Measurements from ENCODE around the gene ATG4B.

ATG4B gene

GRCh38 chr2:241689306-241689705 lies 51.8 kb downstream of the ATG4B start:
- Mint-ChIP-seq H3K4me1 (ENCODE audit: low read depth) (peaks cover 17% of the 10 kb centered on the region), H3K36me3 (ENCODE audit: low read depth) (peaks cover 22% of the 10 kb centered on the region), H3K4me3 (peak overlapping the region; percentile 61), H3K27ac (no peak overlapping the region), H3K9me3 (no peaks in the 10 kb centered on the region), H3K27me3 (ENCODE audit: low read depth) (no peaks in the 10 kb centered on the region)
- no peak for DNase-seq (ENCODE audit: low spot score)

GRCh38 chr2:241690202-241690717 lies 52.8 kb downstream of the ATG4B start:
- no peak overlapping the region for H3K27ac Mint-ChIP-seq

GRCh38 chr2:241692448-241692847 lies 55.0 kb downstream of the ATG4B start:
- H3K27ac Mint-ChIP-seq, result no peak overlapping the region
- H3K36me3 Mint-ChIP-seq (ENCODE audit: low read depth), result peaks cover 17% of the 10 kb centered on the region

More at GRCh38 chr2:241690202-241690717, 52.8 kb downstream of the ATG4B start:
- no peak for DNase-seq (ENCODE audit: low spot score)
- Mint-ChIP-seq H3K27me3 (ENCODE audit: low read depth) (no peaks in the 10 kb centered on the region), H3K4me3 (no peak overlapping the region), H3K9me3 (no peaks in the 10 kb centered on the region), H3K36me3 (ENCODE audit: low read depth) (peaks cover 15% of the 10 kb centered on the region), H3K4me1 (ENCODE audit: low read depth) (peaks cover 15% of the 10 kb centered on the region)

GRCh38 chr2:241695651-241696050 lies 58.2 kb downstream of the ATG4B start:
- DNase-seq (ENCODE audit: low spot score), result no peak
- H3K4me3 Mint-ChIP-seq, result no peak overlapping the region

More at GRCh38 chr2:241692448-241692847, 55.0 kb downstream of the ATG4B start:
- Mint-ChIP-seq H3K27me3 (ENCODE audit: low read depth) (no peaks in the 10 kb centered on the region), H3K9me3 (no peaks in the 10 kb centered on the region), H3K4me1 (ENCODE audit: low read depth) (peaks cover 8% of the 10 kb centered on the region), H3K4me3 (no peak overlapping the region)
- no peak for DNase-seq (ENCODE audit: low spot score)

GRCh38 chr2:241701149-241701398 lies 63.6 kb downstream of the ATG4B start:
- Mint-ChIP-seq H3K27me3 (ENCODE audit: low read depth) (no peaks in the 10 kb centered on the region), H3K9me3 (peaks cover 6% of the 10 kb centered on the region), H3K4me1 (ENCODE audit: low read depth) (peaks cover 9% of the 10 kb centered on the region), H3K36me3 (ENCODE audit: low read depth) (peaks cover 21% of the 10 kb centered on the region), H3K27ac (peak overlapping the region; percentile 95), H3K4me3 (peak overlapping the region; percentile 89)
- DNase-seq (ENCODE audit: low spot score), result no peak

More at GRCh38 chr2:241695651-241696050, 58.2 kb downstream of the ATG4B start:
- Mint-ChIP-seq H3K9me3 (no peaks in the 10 kb centered on the region), H3K36me3 (ENCODE audit: low read depth) (peaks cover 10% of the 10 kb centered on the region), H3K27ac (no peak overlapping the region), H3K27me3 (ENCODE audit: low read depth) (no peaks in the 10 kb centered on the region), H3K4me1 (ENCODE audit: low read depth) (no peaks in the 10 kb centered on the region)

GRCh38 chr2:241701399-241702154 lies 64.1 kb downstream of the ATG4B start, which contains the start of gene ING5:
ING5 (plus strand) TSS chr2:241702039; CDS start chr2:241702066, 27 bp downstream.
- no peaks in the 10 kb centered on the region for H3K27me3 Mint-ChIP-seq (ENCODE audit: low read depth)
- DNase-seq (ENCODE audit: low spot score), result peak; percentile 97
- peak within 1 kb of the TSS; percentile 89 for H3K4me3 Mint-ChIP-seq
- H3K27ac Mint-ChIP-seq, result peak within 1 kb of the TSS; percentile 95
- H3K4me1 Mint-ChIP-seq (ENCODE audit: low read depth), result peaks cover 9% of the 10 kb centered on the region
- peaks cover 10% of the 10 kb centered on the region for H3K9me3 Mint-ChIP-seq
- H3K36me3 Mint-ChIP-seq (ENCODE audit: low read depth), result peaks cover 24% of the 10 kb centered on the region

GRCh38 chr2:241702155-241703031 lies 64.9 kb downstream of the ATG4B start:
- peak; percentile 87 for DNase-seq (ENCODE audit: low spot score)
- H3K27me3 Mint-ChIP-seq (ENCODE audit: low read depth), result no peaks in the 10 kb centered on the region
- peaks cover 9% of the 10 kb centered on the region for H3K4me1 Mint-ChIP-seq (ENCODE audit: low read depth)
- H3K36me3 Mint-ChIP-seq (ENCODE audit: low read depth), result peaks cover 32% of the 10 kb centered on the region
- H3K9me3 Mint-ChIP-seq, result peaks cover 13% of the 10 kb centered on the region
- H3K4me3 Mint-ChIP-seq, result peak overlapping the region; percentile 87
- H3K27ac Mint-ChIP-seq, result peak overlapping the region; percentile 71

GRCh38 chr2:241703032-241703604 lies 65.6 kb downstream of the ATG4B start:
- no peak for DNase-seq (ENCODE audit: low spot score)
- H3K4me3 Mint-ChIP-seq, result peak overlapping the region; percentile 87
- peak overlapping the region; percentile 71 for H3K27ac Mint-ChIP-seq
- H3K9me3 Mint-ChIP-seq, result peaks cover 13% of the 10 kb centered on the region
- H3K27me3 Mint-ChIP-seq (ENCODE audit: low read depth), result no peaks in the 10 kb centered on the region
- peaks cover 33% of the 10 kb centered on the region for H3K36me3 Mint-ChIP-seq (ENCODE audit: low read depth)
- H3K4me1 Mint-ChIP-seq (ENCODE audit: low read depth), result peaks cover 9% of the 10 kb centered on the region

- peaks cover 13% of the 10 kb centered on the region for H3K9me3 Mint-ChIP-seq
- no peak overlapping the region for H3K4me3 Mint-ChIP-seq
- peaks cover 50% of the 10 kb centered on the region for H3K36me3 Mint-ChIP-seq (ENCODE audit: low read depth)
- H3K27me3 Mint-ChIP-seq (ENCODE audit: low read depth), result no peaks in the 10 kb centered on the region
- no peak for DNase-seq (ENCODE audit: low spot score)
- H3K4me1 Mint-ChIP-seq (ENCODE audit: low read depth), result peaks cover 7% of the 10 kb centered on the region
- H3K27ac Mint-ChIP-seq, result no peak overlapping the region
These were observed 69.0 kb downstream of the ATG4B start for GRCh38 chr2:241706537-241706936.

- no peaks in the 10 kb centered on the region for H3K4me1 Mint-ChIP-seq (ENCODE audit: low read depth)
- H3K4me3 Mint-ChIP-seq, result no peak overlapping the region
- no peak for DNase-seq (ENCODE audit: low spot score)
- peaks cover 13% of the 10 kb centered on the region for H3K9me3 Mint-ChIP-seq
- H3K36me3 Mint-ChIP-seq (ENCODE audit: low read depth), result peaks cover 54% of the 10 kb centered on the region
- no peaks in the 10 kb centered on the region for H3K27me3 Mint-ChIP-seq (ENCODE audit: low read depth)
- H3K27ac Mint-ChIP-seq, result no peak overlapping the region
These were observed 71.4 kb downstream of the ATG4B start for GRCh38 chr2:241708879-241709278.

GRCh38 chr2:241719093-241719492 lies 81.6 kb downstream of the ATG4B start:
- Mint-ChIP-seq H3K27ac (no peak overlapping the region), H3K27me3 (ENCODE audit: low read depth) (no peaks in the 10 kb centered on the region), H3K4me3 (no peak overlapping the region), H3K9me3 (peaks cover 3% of the 10 kb centered on the region), H3K4me1 (ENCODE audit: low read depth) (no peaks in the 10 kb centered on the region), H3K36me3 (ENCODE audit: low read depth) (peaks cover 57% of the 10 kb centered on the region)
- DNase-seq (ENCODE audit: low spot score), result no peak

GRCh38 chr2:241720099-241720498 lies 82.6 kb downstream of the ATG4B start:
- peaks cover 3% of the 10 kb centered on the region for H3K9me3 Mint-ChIP-seq
- H3K36me3 Mint-ChIP-seq (ENCODE audit: low read depth), result peaks cover 54% of the 10 kb centered on the region
- no peak overlapping the region for H3K4me3 Mint-ChIP-seq
- no peaks in the 10 kb centered on the region for H3K4me1 Mint-ChIP-seq (ENCODE audit: low read depth)
- H3K27me3 Mint-ChIP-seq (ENCODE audit: low read depth), result no peaks in the 10 kb centered on the region
- H3K27ac Mint-ChIP-seq, result no peak overlapping the region
- DNase-seq (ENCODE audit: low spot score), result no peak

GRCh38 chr2:241720560-241720959 lies 83.1 kb downstream of the ATG4B start:
- H3K4me1 Mint-ChIP-seq (ENCODE audit: low read depth), result no peaks in the 10 kb centered on the region
- H3K27me3 Mint-ChIP-seq (ENCODE audit: low read depth), result no peaks in the 10 kb centered on the region
- H3K36me3 Mint-ChIP-seq (ENCODE audit: low read depth), result peaks cover 55% of the 10 kb centered on the region

GRCh38 chr2:241721852-241722251 lies 84.4 kb downstream of the ATG4B start:
- no peaks in the 10 kb centered on the region for H3K27me3 Mint-ChIP-seq (ENCODE audit: low read depth)
- H3K36me3 Mint-ChIP-seq (ENCODE audit: low read depth), result peaks cover 53% of the 10 kb centered on the region
- no peak overlapping the region for H3K27ac Mint-ChIP-seq
- peaks cover 3% of the 10 kb centered on the region for H3K9me3 Mint-ChIP-seq
- no peaks in the 10 kb centered on the region for H3K4me1 Mint-ChIP-seq (ENCODE audit: low read depth)
- H3K4me3 Mint-ChIP-seq, result no peak overlapping the region
- no peak for DNase-seq (ENCODE audit: low spot score)

More at GRCh38 chr2:241720560-241720959, 83.1 kb downstream of the ATG4B start:
- Mint-ChIP-seq H3K27ac (no peak overlapping the region), H3K9me3 (peaks cover 3% of the 10 kb centered on the region), H3K4me3 (no peak overlapping the region)
- DNase-seq (ENCODE audit: low spot score), result no peak
